Measurements from ENCODE around the gene PHB1.
"Not testable (repeated sequence)": the region's sequence is repeated elsewhere in the genome, so short reads cannot be mapped to it uniquely, and the experiment has no call there.

PHB1 gene

GRCh38 chr17:49381033-49381432 lies 33.6 kb downstream of the PHB1 start:
- no peak for DNase-seq (ENCODE audit: low read depth in 2 of 2)

- no peak for DNase-seq (ENCODE audit: low read depth in 2 of 2)
Observed at GRCh38 chr17:49379926-49380325, 34.8 kb downstream of the PHB1 start.

- no peak for DNase-seq (ENCODE audit: low read depth in 2 of 2)
Observed at GRCh38 chr17:49378311-49378710, 36.4 kb downstream of the PHB1 start.

- DNase-seq (ENCODE audit: low read depth in 2 of 2): no peak
Observed at GRCh38 chr17:49375544-49375943, 39.1 kb downstream of the PHB1 start.

- DNase-seq (ENCODE audit: low read depth in 2 of 2): no peak
Observed at GRCh38 chr17:49373115-49373514, 41.6 kb downstream of the PHB1 start.

- DNase-seq (ENCODE audit: low read depth in 2 of 2): no peak
Observed at GRCh38 chr17:49372425-49372824, 42.3 kb downstream of the PHB1 start.

- DNase-seq (ENCODE audit: low read depth in 2 of 2): no peak
Observed at GRCh38 chr17:49370971-49371834, 43.5 kb downstream of the PHB1 start.

- no peak for DNase-seq (ENCODE audit: low read depth in 2 of 2)
Observed at GRCh38 chr17:49369760-49370159, 44.9 kb downstream of the PHB1 start.

GRCh38 chr17:49369089-49369488 lies 45.6 kb downstream of the PHB1 start:
- DNase-seq (ENCODE audit: low read depth in 2 of 2): no peak

- no peak for DNase-seq (ENCODE audit: low read depth in 2 of 2)
Observed at GRCh38 chr17:49365667-49366066, 49.0 kb downstream of the PHB1 start.

GRCh38 chr17:49365126-49365525 lies 49.6 kb downstream of the PHB1 start:
- DNase-seq (ENCODE audit: low read depth in 2 of 2): not testable (repeated sequence)

- DNase-seq (ENCODE audit: low read depth in 2 of 2): no peak
Observed at GRCh38 chr17:49364119-49364518, 50.6 kb downstream of the PHB1 start.

- DNase-seq (ENCODE audit: low read depth in 2 of 2): no peak
Observed at GRCh38 chr17:49363251-49363650, 51.4 kb downstream of the PHB1 start.

- DNase-seq (ENCODE audit: low read depth in 2 of 2): no peak
Observed at GRCh38 chr17:49362723-49363117, 52.0 kb downstream of the PHB1 start.

- peak; percentile 88 to 89 for DNase-seq (ENCODE audit: low read depth in 2 of 2)
Observed at GRCh38 chr17:49361902-49362722, 52.6 kb downstream of the PHB1 start, which contains the start of gene ZNF652. Gene ZNF652 (minus strand): TSS chr17:49362250. CDS start chr17:49317725, 44,525 bp downstream.

- peak; percentile 67 to 70 for DNase-seq (ENCODE audit: low read depth in 2 of 2)
Observed at GRCh38 chr17:49361129-49361901, 53.4 kb downstream of the PHB1 start.

GRCh38 chr17:49360796-49361128 lies 53.9 kb downstream of the PHB1 start:
- DNase-seq (ENCODE audit: low read depth in 2 of 2): no peak

GRCh38 chr17:49359990-49360795 lies 54.5 kb downstream of the PHB1 start:
- no peak for DNase-seq (ENCODE audit: low read depth in 2 of 2)

GRCh38 chr17:49358641-49359247 lies 55.9 kb downstream of the PHB1 start:
- no peak for DNase-seq (ENCODE audit: low read depth in 2 of 2)

- DNase-seq (ENCODE audit: low read depth in 2 of 2): no peak
Observed at GRCh38 chr17:49357516-49357915, 57.2 kb downstream of the PHB1 start.

- no peak for DNase-seq (ENCODE audit: low read depth in 2 of 2)
Observed at GRCh38 chr17:49356320-49356719, 58.4 kb downstream of the PHB1 start.
